Measurements from ENCODE around the gene RSPO4. TPM values are rescaled to one million over a fixed set of nuclear protein-coding genes. Genes with fewer than 3 reads are reported as not detected.
"Not testable (repeated sequence)": the region's sequence is repeated elsewhere in the genome, so short reads cannot be mapped to it uniquely, and the experiment has no call there.

The RSPO4 gene
- total RNA-seq, 1 donor from 2014 or later: 0.11 TPM

DNA sequence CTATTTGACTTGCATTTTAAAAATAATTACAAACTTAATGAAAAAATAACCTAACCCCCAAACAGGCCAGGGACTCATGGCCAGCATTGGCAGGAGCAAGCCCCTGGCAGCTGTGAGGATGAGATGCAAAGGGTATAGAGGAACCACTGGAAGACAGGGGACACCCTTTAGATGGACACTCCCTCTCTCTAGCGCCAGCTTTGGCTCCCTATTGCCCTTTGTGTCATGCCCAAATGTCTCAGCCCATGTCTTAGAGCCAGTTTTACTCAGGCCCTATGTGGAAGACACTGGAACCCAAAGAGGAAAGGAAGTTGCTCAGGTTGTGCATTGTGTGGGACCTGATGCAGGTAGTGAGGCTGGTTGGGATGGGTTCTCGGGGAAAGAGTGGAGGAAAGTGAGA is 34.9 kb upstream of the RSPO4 start:
- intact Hi-C loops (cut with micrococcal nuclease): no loop called here
- Mint-ChIP-seq H3K27ac (no peak overlapping the region), H3K36me3 (ENCODE audit: low read depth) (no peaks in the 10 kb centered on the region)

DNA sequence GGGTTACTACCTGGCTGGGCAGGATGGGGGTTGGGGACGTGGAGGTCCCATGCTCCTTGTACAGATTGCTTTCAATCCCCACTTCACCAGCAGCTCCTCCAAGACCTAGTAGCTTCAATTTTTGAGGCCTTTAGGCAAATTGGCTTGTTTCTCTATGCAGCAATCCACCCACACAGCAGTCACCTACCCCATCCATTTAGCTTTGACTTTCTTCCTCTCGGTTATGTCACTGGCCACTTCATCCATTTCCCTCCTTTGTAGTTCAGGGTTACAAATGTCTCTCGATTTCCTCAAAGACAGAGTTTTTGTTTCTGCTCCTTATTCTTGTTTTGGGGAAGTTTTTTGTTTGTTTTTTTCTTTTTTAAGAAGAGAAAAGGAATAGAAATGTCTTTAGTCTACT is 33.4 kb upstream of the RSPO4 start:
- no peaks in the 10 kb centered on the region for H3K9me3 Mint-ChIP-seq
- CTCF ChIA-PET: no interaction called here
- H3K4me1 Mint-ChIP-seq: peaks cover 15% of the 10 kb centered on the region
- H3K27me3 Mint-ChIP-seq: peaks cover 2% of the 10 kb centered on the region
- POLR2A ChIA-PET: no interaction called here
- no peak for DNase-seq
- no peaks in the 10 kb centered on the region for H3K36me3 Mint-ChIP-seq (ENCODE audit: low read depth)
- no peak overlapping the region for H3K4me3 Mint-ChIP-seq
- no peak overlapping the region for H3K27ac Mint-ChIP-seq
- no peak for TF ChIP-seq CTCF (IDR thresholded peaks at IDR 0.05)
- no peak for ATAC-seq (ENCODE audit: low read depth)
- intact Hi-C loops (cut with micrococcal nuclease): no loop called here

More for the DNA sequence above, 34.9 kb upstream of the RSPO4 start:
- POLR2A ChIA-PET: no interaction called here
- Mint-ChIP-seq H3K4me1 (peaks cover 15% of the 10 kb centered on the region), H3K9me3 (no peaks in the 10 kb centered on the region), H3K4me3 (no peak overlapping the region), H3K27me3 (no peaks in the 10 kb centered on the region)
- TF ChIP-seq CTCF (IDR thresholded peaks at IDR 0.05): no peak
- no peak for ATAC-seq (ENCODE audit: low read depth)
- DNase-seq: no peak
- CTCF ChIA-PET: no interaction called here

GRCh38 chr20:1034415-1034789 is 32.3 kb upstream of the RSPO4 start:
- DNase-seq (no peak), ATAC-seq (ENCODE audit: low read depth) (no peak)
- Mint-ChIP-seq H3K9me3 (no peaks in the 10 kb centered on the region), H3K4me1 (peaks cover 15% of the 10 kb centered on the region), H3K36me3 (ENCODE audit: low read depth) (no peaks in the 10 kb centered on the region), H3K27me3 (peaks cover 7% of the 10 kb centered on the region), H3K27ac (no peak overlapping the region), H3K4me3 (no peak overlapping the region)
- intact Hi-C loops (cut with micrococcal nuclease): no loop called here
- ChIA-PET POLR2A (no interaction called here), CTCF (no interaction called here)
- no peak for TF ChIP-seq CTCF (IDR thresholded peaks at IDR 0.05)

- peak; percentile 14 for ATAC-seq (ENCODE audit: low read depth)
- CTCF ChIA-PET: no interaction called here
Measured at GRCh38 chr20:1033751-1034414, 31.8 kb upstream of the RSPO4 start.

DNA sequence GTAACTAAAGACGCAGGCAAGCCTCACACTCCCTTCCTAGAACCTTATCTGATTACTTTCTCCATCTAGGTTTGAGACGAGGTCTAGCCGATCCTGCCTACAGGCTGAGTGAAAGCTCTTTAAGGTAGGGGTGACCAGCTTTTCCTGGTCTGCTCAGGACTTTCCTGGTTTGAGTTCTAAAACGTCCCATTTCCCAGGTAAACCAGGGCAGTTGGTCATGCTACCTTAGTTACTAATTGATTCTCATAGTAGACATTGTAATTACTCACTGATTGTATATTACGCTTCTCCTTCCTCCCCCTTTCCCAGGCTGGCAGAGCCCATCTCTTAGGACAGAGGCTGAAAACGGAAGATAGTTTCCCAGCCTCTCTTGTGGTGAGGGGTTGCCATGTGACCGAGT is 27.9 kb upstream of the RSPO4 start:
- Mint-ChIP-seq H3K4me1 (peaks cover 15% of the 10 kb centered on the region), H3K27me3 (peaks cover 10% of the 10 kb centered on the region), H3K27ac (no peak overlapping the region), H3K4me3 (no peak overlapping the region), H3K9me3 (peaks cover 2% of the 10 kb centered on the region), H3K36me3 (ENCODE audit: low read depth) (no peaks in the 10 kb centered on the region)
- ChIA-PET POLR2A (no interaction called here), CTCF (no interaction called here)
- ATAC-seq (ENCODE audit: low read depth) (no peak), DNase-seq (no peak)
- intact Hi-C loops (cut with micrococcal nuclease): no loop called here
- no peak for TF ChIP-seq CTCF (IDR thresholded peaks at IDR 0.05)

More at GRCh38 chr20:1033751-1034414, 31.8 kb upstream of the RSPO4 start:
- no peak for TF ChIP-seq CTCF (IDR thresholded peaks at IDR 0.05)
- no peaks in the 10 kb centered on the region for H3K9me3 Mint-ChIP-seq
- POLR2A ChIA-PET: no interaction called here
- intact Hi-C loops (cut with micrococcal nuclease): no loop called here
- H3K36me3 Mint-ChIP-seq (ENCODE audit: low read depth): no peaks in the 10 kb centered on the region
- no peak for DNase-seq
- peaks cover 15% of the 10 kb centered on the region for H3K4me1 Mint-ChIP-seq
- H3K4me3 Mint-ChIP-seq: no peak overlapping the region
- peak overlapping the region; percentile 50 for H3K27ac Mint-ChIP-seq
- peaks cover 7% of the 10 kb centered on the region for H3K27me3 Mint-ChIP-seq

GRCh38 chr20:1026214-1026613 is 24.1 kb upstream of the RSPO4 start:
- intact Hi-C loops (cut with micrococcal nuclease): not testable (repeated sequence)

More at GRCh38 chr20:1026214-1026613, 24.1 kb upstream of the RSPO4 start:
- DNase-seq; H3K36me3 Mint-ChIP-seq (ENCODE audit: low read depth); POLR2A ChIA-PET; CTCF ChIA-PET; ATAC-seq (ENCODE audit: low read depth); H3K4me3 Mint-ChIP-seq; H3K4me1 Mint-ChIP-seq; H3K9me3 Mint-ChIP-seq; H3K27ac Mint-ChIP-seq: not testable (repeated sequence)
- H3K27me3 Mint-ChIP-seq: peaks cover 23% of the 10 kb centered on the region

Data from activated B cell treated with CpG ODN at 0.5 μM for 24 hours (primary cell).